Measurements from ENCODE around the gene WRNIP1.

The WRNIP1 gene

DNA sequence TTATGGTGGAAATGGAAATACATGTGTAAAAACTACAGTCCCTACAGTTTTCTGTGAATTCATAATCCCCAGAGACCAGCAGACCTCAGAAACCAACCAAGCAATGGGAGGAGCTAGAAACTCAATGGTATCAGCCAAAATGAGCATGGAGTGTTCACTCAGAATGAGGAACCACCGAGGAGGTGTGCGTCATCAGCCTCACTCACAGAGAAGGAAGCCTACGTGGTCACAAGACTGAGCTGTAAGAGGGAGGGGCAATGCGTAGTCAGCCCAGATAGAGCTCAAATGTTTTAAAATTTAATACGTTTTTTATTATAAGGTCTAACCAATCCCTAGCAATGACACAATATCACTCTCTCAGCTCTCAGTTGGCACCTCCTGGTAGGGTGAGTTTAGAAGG, 31.9 kb upstream of the WRNIP1 start:
- DNase-seq (ENCODE audit: low read depth), result no peak
- H3K4me3 ChIP-seq (ENCODE audit: low read depth, low read length), result no peak overlapping the region
- no peak for TF ChIP-seq CTCF (IDR thresholded peaks at IDR 0.05; ENCODE audit: control insufficient read depth, extremely low read depth, insufficient read depth)

DNA sequence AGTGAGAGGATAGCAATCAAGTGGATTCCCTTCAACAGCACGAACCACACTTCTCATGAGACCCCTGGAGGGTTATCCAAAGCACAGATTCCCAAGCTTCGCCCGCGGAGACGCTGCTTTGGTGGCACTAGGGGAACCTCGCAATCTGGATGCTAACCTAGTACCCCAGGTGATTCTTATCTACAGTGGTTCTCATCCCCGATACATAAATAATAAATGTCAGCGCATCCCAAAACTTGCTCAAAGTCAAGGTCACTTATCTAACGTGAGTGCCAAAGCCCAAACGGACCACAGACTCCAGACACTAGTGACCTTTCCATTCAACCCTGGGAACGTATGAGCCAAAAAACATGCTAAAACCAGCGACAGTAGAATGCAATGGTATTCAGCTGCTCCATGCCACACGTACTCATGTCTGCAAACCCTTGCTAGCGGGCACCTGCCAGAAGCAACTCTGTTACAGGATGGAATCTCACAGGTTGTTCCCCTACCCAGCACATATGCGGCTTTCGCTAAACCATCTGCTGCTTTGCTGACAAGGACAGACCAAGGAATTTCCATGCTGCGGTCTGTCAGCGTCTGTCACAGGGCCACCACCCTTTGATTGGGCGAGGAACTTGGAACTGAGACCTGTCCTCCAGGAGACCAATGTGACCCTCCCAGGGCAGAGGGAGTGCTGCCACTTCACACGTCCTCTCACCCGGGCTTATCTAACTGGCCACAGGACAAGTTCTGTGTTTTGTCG, 31.3 kb upstream of the WRNIP1 start:
- no peak for DNase-seq (ENCODE audit: low read depth)
- no peak for TF ChIP-seq CTCF (IDR thresholded peaks at IDR 0.05; ENCODE audit: control insufficient read depth, extremely low read depth, insufficient read depth)
- no peak overlapping the region for H3K4me3 ChIP-seq (ENCODE audit: low read depth, low read length)

DNA sequence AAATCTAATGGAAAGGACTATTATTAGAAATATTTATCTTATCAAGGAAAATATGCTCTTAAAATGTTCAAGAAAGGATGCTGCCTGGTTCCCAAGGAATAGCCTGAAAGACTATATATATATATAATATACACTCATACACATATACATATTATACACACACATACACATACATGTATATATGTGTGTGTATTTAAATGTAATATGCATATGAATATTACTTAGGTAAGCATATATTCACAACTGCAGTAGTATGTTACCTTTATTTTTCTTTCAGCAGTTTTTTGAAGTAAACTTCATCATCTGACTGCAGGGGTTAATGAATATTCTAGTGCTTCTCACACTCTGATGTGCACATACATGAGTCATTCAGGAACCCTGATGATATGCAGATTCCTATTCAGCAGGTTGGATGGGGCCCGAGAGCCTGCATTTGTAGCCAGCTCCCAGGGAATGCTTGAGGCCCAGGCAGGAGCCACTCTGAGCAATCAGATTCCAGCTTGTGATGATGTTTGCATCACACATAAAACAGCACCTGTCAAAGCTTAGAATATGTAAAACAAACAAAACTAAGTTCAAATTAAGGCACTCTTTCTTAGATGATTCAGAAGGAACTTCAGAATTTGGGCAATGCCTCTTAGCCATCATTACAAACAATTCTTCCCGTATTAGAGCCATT, 30.6 kb upstream of the WRNIP1 start:
- no peak for DNase-seq (ENCODE audit: low read depth)
- H3K4me3 ChIP-seq (ENCODE audit: low read depth, low read length), result no peak overlapping the region
- no peak for TF ChIP-seq CTCF (IDR thresholded peaks at IDR 0.05; ENCODE audit: control insufficient read depth, extremely low read depth, insufficient read depth)

DNA sequence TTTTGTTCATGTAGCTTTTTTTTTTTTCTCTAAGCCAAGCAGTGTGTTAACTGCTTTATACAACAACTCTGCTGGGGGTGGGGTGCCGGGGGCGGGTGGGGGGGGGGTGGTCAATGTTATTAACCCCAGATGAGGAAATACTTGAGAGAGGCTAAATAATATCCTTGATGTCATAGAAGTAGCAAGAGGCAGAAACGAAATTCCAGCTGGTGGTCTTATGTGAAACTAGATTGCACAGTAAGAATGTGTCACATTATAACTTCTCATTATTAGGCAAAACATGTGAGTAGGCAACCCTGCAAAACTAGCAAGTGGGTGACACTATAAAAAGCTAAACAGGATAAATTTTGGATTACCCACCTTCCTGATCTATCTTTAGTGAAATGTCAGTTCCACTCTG, 27.3 kb upstream of the WRNIP1 start:
- no peak overlapping the region for H3K4me3 ChIP-seq (ENCODE audit: low read depth, low read length)
- no peak for DNase-seq (ENCODE audit: low read depth)
- TF ChIP-seq CTCF (IDR thresholded peaks at IDR 0.05; ENCODE audit: control insufficient read depth, extremely low read depth, insufficient read depth), result no peak

DNA sequence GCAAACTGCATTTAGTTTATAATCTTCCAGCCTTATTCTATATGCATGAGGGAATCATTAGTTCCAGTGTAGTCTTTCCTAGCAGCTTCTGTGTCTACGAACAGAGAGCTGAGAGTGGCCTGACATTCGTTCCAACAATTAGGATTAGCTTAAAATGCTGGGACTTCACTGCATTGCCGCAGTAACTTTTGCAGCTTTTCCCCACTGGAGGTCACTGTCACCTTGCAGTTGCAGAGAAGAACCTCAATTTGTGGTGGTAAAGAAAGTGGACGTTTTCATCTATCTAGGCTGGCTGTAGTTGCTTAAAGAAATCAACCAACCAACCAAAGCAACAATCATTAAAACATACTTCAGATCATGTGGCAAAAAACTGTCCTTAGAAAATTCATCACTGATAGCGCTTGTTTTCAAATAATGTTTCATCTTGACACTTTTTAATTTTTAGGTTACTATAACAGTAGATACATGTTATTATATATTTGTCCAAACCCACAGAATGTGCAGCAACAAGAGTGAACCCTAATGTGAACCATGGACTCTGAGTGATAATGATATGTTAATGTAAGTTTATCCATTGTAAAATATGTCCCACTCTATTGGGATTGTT, 26.7 kb upstream of the WRNIP1 start:
- no peak overlapping the region for H3K4me3 ChIP-seq (ENCODE audit: low read depth, low read length)
- TF ChIP-seq CTCF (IDR thresholded peaks at IDR 0.05; ENCODE audit: control insufficient read depth, extremely low read depth, insufficient read depth), result peak; percentile 91
- DNase-seq (ENCODE audit: low read depth), result no peak

DNA sequence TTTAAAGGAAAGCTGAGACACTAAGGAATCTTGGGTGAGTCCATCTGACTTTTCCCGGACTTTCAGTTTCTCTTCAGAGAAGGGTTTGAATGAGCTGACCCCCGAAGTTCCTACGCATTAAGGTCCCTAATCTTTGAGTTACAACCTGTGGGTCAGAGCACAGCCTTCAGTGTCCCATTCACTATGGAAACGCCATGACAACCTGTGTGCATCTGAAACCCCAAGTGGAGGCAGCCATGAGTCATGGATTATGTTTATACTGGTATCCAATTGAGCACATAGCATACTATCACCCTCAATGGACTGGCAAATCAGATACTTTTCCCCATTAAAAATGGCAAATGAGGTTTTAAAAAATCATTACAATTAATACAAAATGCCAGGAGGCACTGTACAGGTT, 25.9 kb upstream of the WRNIP1 start:
- H3K4me3 ChIP-seq (ENCODE audit: low read depth, low read length), result no peak overlapping the region
- no peak for TF ChIP-seq CTCF (IDR thresholded peaks at IDR 0.05; ENCODE audit: control insufficient read depth, extremely low read depth, insufficient read depth)
- DNase-seq (ENCODE audit: low read depth), result no peak
